HG02588 (cell line): Measurements from ENCODE around the gene ARRDC3.
"Not testable (repeated sequence)": the region's sequence is repeated elsewhere in the genome, so short reads cannot be mapped to it uniquely, and the experiment has no call there.

Experiments used
- ATAC-seq: cut with Tn5 transposase; IDR thresholded peaks from one replicate; pipeline ENCODE4 v1.9.1; 2021; ENCODE audit warnings: mild to moderate bottlenecking, moderate library complexity; ENCODE audit not compliant: unreplicated experiment

Gene ARRDC3

DNA sequence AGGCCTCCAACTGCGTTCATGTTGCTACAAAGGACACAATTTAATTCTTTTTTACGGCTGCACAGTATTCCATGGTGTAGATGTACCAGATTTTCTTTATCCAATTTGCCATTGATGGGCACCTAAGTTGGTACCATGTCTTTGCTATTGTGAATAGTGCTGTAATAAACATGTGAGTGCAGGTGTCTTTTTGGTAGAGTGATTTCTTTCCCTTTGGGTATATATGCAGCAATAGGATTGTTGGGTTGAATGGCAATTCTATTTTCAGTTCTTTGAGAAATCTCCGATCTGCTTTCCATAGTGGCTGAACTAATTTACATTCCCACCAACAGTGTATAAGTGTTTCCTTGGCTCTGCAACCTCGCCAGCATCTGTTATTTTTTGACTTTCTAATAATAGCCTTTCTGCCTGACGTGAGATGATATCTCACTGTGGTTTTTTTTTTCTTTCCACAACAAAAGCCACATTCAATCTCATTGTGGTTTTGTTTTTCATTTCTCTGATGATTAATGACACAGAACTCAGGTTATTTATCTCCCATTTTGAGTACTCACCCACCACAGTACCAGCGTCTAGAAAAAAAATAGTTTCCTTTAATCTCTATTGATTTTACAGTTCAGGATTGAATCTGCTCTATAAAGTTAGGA lies 21.9 kb downstream of the ARRDC3 start:
- ATAC-seq: peak; percentile 83

DNA sequence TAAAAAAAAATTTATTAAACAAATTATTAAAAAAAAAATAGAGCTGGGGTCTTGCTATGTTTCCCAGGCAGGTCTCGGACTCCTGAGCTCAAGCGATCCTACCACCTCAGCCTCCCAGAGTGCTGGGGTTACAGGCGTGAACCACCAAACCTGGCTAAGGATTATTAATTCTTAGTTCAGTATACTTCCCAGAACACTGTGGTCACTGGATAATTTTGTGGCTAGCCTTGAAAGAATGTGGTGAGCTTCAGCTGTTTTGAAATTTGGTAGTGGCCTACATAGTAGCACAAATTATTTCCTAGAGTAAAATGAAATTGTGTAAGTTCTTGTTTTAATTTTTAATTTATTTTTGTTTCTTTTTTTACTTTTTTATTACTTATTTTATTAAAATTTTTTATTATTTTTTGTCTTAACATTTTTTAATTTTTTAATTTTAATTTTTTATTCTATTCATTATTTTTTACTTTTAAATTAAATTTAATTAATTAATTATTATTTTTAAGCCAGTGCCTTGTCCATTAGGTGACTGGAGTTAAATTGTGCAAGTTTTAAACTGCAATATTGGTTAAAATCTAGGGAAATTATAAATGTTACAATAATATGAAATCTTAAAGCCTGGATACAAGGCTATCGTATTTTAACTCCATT lies 23.0 kb downstream of the ARRDC3 start:
- no peak for ATAC-seq

DNA sequence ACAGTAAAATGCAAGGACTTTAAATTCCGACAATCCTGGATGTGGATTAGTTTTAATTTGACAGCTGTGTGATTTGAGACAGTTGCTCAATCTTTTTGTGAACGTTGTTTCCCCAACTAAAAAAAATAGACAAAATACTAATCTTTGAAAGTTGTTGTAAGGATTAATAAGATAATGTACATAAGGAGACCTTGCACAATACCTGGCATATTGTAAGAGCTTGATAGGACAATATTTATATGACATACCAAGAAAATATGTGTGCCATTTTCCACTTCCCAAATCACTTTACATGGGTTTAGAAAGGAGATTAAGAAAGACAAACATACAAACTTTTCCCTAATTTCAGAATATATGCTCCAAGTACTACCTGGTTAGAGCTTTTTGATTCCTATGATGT lies 25.3 kb downstream of the ARRDC3 start:
- no peak for ATAC-seq

DNA sequence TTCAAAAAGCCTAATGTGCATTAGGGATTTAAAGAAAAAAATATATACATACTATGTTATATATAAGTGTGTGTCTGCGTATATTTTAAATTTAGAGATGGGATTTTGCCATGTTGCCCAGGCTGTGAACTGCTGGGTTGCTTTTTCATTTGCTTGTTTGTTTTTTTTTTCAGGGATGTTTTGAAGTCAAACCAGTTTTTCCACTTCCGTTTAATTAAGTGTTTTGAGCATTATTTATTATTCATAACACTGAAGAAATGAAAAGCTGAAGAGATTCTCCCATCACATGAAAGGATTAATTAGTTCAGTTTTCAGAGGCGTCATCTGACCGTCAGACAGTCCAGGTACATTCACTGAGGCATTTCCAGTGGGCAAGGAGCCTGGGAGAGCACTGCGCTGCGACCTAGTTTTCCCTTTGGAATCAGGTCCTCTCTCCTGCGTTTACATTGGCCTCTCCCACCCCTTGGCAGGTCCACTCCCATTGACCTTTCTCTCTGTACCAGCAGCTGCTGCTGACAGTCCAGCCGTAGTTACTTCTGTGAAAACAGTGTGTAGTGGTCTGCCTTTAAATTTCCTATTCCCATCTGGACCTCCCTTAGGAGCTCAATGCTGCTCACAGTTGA lies 26.0 kb downstream of the ARRDC3 start:
- no peak for ATAC-seq

DNA sequence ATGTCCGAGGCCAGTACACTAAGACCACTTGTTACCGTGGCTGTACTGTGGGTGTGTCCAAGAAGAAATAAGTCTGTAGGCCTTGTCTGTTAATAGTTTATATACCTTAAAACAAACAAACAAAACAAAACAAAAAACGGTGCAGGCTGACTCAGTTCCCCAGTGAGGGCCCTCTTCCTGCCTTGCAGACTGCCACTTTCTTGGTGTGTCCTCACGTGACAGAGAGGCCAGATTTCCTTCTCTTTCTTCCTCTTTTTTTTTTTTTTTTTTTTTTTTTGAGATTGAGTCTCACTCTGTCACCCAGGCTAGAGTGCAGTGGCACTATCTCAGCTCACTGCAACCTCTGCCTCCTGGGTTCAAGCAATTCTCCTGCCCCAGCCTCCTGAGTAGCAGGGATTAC lies 28.2 kb downstream of the ARRDC3 start:
- not testable (repeated sequence) for ATAC-seq

DNA sequence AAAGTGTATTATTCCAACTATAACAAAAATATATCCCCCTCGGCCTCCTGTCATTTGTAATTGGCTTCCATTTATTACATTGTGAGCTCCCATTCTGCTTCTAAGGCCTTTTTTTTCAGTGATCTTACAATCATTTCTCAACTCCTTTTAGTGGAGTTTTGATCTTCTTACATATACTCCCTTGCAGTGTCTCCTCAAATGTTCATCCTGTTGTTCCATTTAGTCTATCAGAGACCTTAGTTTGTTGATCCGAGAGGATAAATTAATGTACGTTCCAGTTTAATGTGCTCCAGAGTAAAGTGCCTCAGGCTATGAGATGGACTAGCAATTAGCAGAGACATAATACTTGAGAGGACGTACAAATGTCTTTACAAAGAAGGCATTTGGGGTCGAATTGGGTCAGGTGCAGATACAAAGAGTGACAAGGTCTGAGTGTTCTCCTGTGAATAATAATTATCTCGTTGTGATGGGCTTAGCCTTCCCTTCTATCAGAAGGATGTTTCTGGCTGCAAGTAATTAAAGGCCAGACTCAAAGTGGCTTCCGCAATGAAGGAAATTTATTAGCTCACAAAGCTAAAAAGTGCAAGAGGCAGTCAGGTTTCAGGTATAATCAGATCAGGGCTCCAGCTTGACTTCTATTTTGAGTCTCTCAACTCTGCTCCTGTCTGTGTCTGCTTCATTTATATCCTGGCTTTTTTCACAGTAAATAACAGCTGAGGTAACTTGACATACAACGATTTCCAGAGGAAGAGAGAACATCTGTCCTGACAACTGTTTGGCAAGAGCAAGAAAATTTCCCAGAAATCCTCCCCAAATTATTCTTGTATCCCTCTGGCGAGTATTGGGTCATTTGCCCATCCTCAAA lies 30.1 kb downstream of the ARRDC3 start:
- ATAC-seq: no peak

DNA sequence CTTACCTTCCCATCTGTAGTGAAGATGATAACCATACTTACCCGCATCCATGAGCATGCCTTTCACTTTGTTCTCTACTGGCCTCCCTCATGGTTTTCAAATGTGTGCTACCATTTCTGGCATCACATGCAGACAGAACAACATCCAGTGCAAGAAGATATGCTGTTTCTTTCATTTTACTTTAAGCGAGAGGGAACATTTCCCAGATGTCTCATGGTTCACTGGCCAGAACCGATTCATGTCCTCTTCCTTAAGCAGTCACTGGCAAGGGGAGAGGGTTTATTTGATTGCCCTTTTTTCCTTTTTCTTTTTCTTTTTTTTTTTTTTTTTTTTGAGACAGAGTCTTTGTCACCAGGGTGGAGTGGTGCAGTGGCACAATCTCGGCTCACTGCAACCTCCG lies 37.7 kb downstream of the ARRDC3 start:
- no peak for ATAC-seq

DNA sequence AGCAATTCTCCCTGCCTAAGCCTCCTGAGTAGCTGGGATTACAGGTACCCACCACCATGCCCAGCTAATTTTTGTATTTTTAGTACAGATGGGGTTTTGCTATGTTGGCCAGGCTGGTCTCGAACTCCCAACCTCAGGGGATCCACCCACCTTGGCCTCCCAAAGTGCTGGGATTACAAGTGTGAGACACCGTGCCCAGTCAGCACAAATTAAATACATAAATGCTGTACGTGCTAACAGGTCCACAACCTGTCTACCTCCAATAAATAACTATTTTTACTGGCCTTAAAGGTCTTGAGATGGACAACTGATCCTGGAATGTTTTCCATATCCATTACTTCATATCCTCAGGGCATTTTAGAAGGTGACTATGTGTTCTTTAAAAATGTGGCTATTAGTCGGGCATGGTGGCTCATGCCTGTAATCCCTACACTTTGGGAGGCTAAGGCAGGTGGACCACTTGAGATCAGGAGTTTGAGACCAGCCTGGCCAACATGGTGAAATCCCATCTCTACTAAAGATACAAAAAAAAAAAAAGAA lies 38.4 kb downstream of the ARRDC3 start:
- ATAC-seq: not testable (repeated sequence)

DNA sequence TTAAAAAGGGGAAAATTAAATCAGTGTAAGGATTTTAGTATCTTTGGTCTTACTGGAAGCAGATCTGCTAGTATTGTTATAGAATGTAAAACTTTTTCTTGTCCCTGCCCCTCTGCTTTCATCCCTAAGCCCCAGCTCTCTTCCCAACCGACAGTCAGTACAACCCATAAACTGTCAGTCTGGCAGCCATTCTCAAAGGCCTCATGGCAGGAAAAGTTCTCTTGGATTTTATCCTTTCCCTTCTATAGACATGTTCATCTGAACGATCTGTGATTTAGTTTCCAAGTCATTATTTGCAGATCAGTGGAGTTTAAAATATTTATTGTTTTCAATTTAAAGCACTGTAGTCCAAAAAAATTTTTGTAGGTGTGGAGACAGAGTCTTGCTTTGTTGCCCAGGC lies 39.2 kb downstream of the ARRDC3 start:
- no peak for ATAC-seq

DNA sequence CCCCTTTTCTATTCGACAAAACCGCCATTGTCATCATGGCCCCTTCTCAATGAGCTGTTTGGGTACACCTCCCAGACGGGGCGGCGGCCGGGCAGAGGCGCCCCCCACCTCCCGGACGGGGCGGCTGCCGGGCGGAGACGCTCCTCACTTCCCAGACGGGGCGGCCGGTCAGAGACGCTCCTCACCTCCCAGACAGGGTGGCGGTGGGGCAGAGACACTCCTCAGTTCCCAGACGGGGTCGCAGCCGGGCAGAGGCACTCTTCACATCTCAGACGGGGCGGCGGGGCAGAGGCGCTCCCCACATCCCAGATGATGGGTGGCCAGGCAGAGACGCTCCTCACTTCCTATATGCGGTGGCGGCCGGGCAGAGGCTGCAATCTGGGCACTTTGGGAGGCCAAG lies 40.2 kb downstream of the ARRDC3 start:
- not testable (repeated sequence) for ATAC-seq

DNA sequence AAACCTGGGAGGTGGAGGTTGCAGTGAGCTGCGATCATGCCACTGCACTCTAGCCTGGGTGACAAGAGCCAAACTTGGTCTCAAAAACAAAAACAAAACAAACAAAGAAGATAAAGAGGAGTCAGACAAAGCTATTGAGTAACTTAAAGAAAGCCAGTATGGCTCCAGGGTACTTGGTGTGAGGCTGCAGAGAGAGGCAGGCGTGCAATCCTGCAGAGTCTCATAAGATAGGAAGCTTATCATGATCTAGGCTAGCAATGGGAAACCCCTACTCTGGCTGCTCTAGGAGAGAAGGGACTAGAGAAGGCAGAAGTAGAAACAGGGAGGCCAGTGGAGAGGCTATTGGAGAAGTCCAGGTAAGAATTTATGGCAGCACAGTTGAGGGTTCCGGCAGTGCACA lies 42.0 kb downstream of the ARRDC3 start:
- no peak for ATAC-seq

DNA sequence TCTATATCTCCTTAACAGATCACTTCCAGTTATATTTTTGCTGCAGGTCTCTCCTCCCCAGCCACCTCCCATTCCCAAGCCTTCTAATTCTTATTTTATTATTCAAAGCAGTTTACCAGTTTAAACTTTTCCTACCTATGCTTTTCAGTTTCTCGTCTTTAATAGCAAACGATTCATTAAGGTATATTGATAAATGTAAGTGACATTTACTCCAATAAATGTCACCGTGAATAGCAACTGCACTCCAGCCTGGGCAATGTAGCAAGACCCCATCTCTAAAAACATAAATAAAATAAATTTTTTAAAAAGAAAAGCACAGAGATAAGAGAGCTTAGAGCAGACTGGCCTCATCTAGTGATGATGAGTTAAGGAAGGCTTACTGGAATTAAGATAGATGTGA lies 42.6 kb downstream of the ARRDC3 start:
- ATAC-seq: no peak

DNA sequence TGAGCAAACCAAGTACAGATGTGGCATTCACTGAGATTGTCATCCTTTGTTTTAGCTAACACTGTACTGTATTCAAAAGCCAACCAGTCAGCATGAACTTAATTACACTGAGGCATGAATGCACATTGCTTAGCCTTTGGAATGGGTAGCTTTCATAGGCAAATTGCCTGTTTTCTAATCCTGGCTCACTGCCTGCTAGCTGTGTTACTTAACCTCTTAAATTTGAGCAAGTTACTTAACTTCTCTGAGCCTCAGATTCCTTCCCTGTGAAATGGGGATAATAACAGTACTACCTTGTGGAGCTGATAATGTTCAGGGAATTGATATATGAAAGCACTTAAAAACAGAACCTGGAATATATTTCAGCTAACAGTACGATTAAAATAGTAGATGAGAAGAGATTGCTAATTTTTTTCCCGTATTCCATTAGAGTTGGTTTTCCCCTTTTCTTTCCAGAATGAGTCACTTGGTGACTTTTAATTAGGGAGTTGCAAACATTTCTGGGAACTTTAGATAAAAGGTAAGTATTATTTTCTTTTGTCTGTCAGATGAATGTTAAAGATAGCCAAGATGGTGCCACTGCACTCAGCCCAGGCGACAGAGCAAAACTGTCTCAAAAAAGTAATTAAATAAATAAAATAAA lies 43.9 kb downstream of the ARRDC3 start:
- no peak for ATAC-seq

DNA sequence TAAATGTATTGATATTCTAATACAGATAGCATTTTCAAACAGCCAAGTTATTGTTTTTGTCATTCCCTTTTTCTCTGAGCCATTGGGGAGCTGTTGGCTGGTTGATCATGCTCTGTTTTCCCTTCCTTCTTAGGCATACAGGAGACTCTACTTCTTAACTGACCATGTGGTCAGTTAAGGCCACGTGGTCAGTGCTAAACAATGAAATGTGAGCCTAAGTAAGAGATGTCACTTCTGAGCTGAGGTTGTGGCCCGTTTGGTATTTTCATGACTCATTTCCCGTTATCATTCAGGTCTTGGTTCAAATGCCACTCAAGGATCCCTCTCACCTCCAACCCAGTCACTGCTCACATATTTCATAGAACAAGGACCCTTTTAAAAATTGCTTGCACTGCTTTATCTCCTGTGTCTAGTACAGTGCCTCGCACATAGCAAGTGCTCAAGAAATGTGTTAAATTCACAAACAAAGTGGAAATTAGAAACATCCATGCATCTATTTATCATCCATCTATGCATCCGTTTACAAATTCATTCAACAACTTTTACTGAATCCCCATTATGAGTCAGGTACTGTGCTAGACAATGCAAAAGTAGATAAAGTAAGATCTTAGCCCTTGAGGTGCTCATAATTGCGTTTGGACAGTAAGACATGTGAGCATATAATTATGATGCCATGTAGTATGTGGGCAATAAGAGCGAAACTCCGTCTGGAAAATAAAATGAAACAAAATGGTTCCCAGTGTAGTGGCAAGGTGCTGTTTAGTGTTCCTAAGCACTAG lies 50.7 kb downstream of the ARRDC3 start:
- ATAC-seq: no peak

DNA sequence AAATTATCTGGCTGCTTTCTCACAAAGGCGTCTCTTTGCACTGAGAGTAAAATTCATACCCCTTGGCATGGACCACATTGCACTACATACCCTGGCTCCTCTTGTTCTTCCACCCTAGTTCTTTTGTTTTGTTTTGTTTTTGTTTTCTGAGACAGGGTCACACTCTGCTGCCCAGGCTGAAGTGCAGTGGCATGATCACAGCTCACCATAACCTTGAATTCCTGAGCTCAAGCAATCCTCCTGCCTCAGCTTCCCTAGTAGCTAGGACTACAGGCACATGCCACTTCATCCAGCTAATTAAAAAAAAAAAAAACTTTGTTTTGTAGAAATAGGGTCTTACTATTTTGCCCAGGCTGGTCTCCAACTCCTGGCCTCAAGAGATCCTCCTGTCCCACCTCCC lies 51.4 kb downstream of the ARRDC3 start:
- ATAC-seq: no peak

DNA sequence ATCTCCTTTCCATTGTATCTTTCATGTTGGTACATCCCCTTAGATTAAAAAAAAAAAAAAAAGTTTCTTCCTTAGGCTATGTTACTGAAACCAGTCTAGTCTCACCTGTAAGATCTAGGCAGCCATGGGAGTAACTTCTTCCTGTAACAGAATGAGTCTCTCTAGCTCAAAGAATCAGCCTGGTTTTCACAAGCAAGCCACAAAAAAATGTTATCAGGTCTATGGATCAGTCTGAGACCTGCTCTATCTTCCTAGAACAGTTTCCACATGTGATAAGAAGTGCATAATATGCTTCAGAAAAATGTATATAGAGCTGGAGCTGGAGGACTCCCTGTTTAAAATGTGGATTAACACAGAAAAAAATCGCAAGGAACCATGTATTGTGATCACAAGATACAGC lies 53.8 kb downstream of the ARRDC3 start:
- ATAC-seq: no peak

DNA sequence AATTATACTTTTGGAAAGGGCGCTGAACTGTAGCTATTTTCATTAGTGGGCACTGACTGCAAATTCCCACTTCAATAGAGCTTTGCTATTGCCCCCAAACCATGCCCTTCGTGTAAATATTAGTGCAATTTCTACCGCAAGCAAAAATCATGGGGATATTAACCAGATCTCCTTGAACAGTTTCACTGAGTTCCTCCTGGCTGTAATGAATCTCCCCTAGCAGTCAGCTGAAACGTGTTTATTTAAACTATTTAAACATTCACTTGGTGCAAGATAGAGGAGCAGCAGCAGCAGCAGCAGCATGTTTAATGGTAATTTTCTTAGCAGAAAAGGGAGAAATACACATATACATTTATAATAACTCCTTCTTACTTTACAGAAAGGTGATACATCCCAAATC lies 54.4 kb downstream of the ARRDC3 start:
- no peak for ATAC-seq

DNA sequence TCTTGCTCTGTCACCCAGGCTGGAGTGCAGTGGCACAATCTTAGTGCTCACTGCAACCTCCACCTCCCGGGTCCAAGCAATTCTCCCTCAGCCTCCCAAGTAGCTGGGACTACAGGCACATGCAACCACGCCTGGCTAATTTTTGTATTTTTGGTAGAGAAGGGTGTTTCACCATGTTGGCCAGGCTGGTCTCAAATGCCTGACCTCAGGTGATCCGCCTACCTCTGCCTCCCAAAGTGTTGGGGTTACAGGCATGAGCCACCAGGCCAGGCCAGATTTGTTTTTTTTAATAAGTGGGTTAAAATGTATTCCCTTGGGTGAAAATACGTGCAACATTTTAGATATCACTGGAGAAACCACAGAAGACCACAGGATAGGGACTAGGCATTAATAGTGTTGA lies 60.1 kb downstream of the ARRDC3 start:
- not testable (repeated sequence) for ATAC-seq

DNA sequence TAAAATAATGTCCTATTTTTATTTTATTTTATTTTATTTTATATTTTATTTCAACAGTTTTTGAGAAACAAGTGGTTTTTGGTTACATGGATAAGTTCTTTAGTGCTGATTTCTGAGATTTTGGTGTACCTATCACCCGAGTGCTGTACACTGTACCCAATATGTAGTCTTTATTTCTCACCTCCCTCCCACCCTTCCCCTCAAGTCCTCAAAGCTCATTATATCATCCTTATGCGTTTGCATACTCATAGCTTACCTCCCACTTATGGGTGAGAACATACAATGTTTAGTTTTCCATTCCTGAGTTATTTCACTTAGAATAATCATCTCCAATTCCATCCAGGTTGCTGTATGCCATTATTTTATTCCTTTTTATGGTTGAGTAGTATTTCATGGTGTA lies 63.5 kb downstream of the ARRDC3 start:
- no peak for ATAC-seq

DNA sequence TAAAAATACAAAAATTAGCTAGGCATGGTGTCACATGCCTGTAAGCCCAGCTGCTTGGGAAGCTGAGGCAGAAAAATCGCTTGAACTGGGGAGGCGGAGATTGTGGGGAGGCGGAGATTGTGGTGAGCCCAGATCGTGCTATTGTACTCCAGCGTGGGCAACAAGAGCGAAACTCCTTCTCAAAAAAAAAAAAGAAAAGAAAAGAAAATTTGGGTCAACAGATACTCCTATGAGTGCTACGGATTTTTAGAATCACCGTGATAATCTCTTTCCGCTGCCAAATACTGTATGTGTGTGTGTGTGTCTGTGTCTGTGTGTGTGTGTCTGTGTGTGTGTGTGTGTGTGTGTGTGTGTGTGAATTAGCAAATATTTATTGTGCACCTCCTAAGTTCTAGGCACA lies 64.4 kb downstream of the ARRDC3 start:
- no peak for ATAC-seq
